Esophagus muscularis mucosa (tissue), 4 donors: Measurements from ENCODE around the gene GADD45GIP1. TPM values are rescaled to one million over a fixed set of nuclear protein-coding genes. Genes with fewer than 3 reads are reported as not detected.

ENCODE experiments used
- DNase-seq: peaks from one replicate; pipeline ENCODE4 v3.0.0-alpha.2; 2017; ENCODE audit errors: extremely low spot score
- H3K27ac ChIP-seq, 4 donors: fragments of 200-600 bp; sonication (generic); replicated peaks in 1 of 4; 1 replicate in 3 of 4; 2 replicates in 1 of 4; pipeline ENCODE4 v1.5.1; 2016 to 2019; ENCODE audit warnings: mild to moderate bottlenecking in 1 of 4
- H3K27me3 ChIP-seq, 4 donors: fragments of 200-600 bp; sonication (generic); one replicate each; pipeline versions ENCODE4 v1.5.1 to v1.6.0; 2016 to 2019
- H3K36me3 ChIP-seq, 4 donors: fragments of 200-600 bp; sonication (generic); one replicate each; pipeline ENCODE4 v1.5.1; 2016 to 2019
- H3K4me1 ChIP-seq, 4 donors: fragments of 200-600 bp; sonication (generic); one replicate each; pipeline ENCODE4 v1.5.1; 2016 to 2019
- H3K4me3 ChIP-seq, 4 donors: fragments of 200-600 bp; sonication (generic); 1 replicate in 2 of 4; 2 replicates in 2 of 4; pipeline ENCODE4 v1.5.1; 2016 to 2019; ENCODE audit warnings: mild to moderate bottlenecking in 4 of 4, moderate library complexity in 1 of 4
- H3K9me3 ChIP-seq, 4 donors: fragments of 200-600 bp; sonication (generic); 1 replicate in 3 of 4; 2 replicates in 1 of 4; pipeline ENCODE4 v1.5.1; 2016 to 2019
- CTCF ChIP-seq, 3 experiments: fragments of 200-600 bp in 2 of 3; fragments of 450-650 bp in 1 of 3; sonication (generic) in 2 of 3; IDR thresholded peaks; one replicate each; pipeline ENCODE4 v1.5.1; 2017 to 2019; ENCODE audit warnings: antibody characterized with exemption in 3 of 3, mild to moderate bottlenecking in 2 of 3, moderate library complexity in 1 of 3
- EP300 ChIP-seq: sonication (generic); formaldehyde crosslinking; IDR thresholded peaks from one replicate; pipeline ENCODE4 v1.6.1; 2017; ENCODE audit warnings: antibody characterized with exemption
- POLR2A ChIP-seq: fragments of 450-650 bp; IDR thresholded peaks from one replicate; pipeline ENCODE4 v1.6.1; 2017; ENCODE audit warnings: antibody characterized with exemption, moderate library complexity, mild to moderate bottlenecking, low read depth
- POLR2AphosphoS5 ChIP-seq, 2 donors: sonication (generic); formaldehyde crosslinking; IDR thresholded peaks; one replicate each; pipeline ENCODE4 v1.6.1; 2017; ENCODE audit warnings: antibody characterized with exemption in 2 of 2
- WGBS: methylation state at CpG from one replicate; pipeline ENCODE4 v1.1.5; 2018; 5-methylcytosine and 5-hydroxymethylcytosine counted together
- intact Hi-C: fragments of 100-400 bp; cut with DNase I; formaldehyde crosslinking; loops from one replicate; pipeline ENCODE4 v1.15.1; 2023
- small RNA-seq, 3 donors: library from RNA; depleted of rRNA; stranded (forward); fragments of <200 nt; gene quantifications; one replicate each; pipeline ENCODE3, GENCODE V24; 2016
- total RNA-seq, 4 donors: library from RNA; depleted of rRNA; stranded (reverse); fragments of >200 nt; gene quantifications; one replicate each; pipeline versions ENCODE4 v1.1.0 to v1.2.1, GENCODE V29; 2016

Gene GADD45GIP1
- total RNA-seq, 4 donors from 2014 or later, result 33.0 to 60.1 (median 49.3) TPM

- Histone ChIP-seq H3K9me3 (no peaks in the 10 kb centered on the region), H3K27me3 (no peaks in the 10 kb centered on the region), H3K4me1 (peaks cover 21 to 29% (median 25%) of the 10 kb centered on the region in 4 donors), H3K27ac (peak overlapping the region; percentile 81 to 87 (median 83)), H3K4me3 (peak overlapping the region; percentile 28 to 43 (median 35)), H3K36me3 (no peaks in the 10 kb centered on the region)
- intact Hi-C loops, result no loop called here
- WGBS, result 11% methylated on average over 19 of the region's 22 CpGs
- DNase-seq, result peak; percentile 92
- TF ChIP-seq CTCF (IDR thresholded peaks at IDR 0.05), result no peak
- no peak for TF ChIP-seq EP300
- peak; percentile 69 to 87 for TF ChIP-seq POLR2AphosphoS5 (IDR thresholded peaks at IDR 0.05)
Measured at GRCh38 chr19:12913011-12913561, 43.9 kb downstream of the GADD45GIP1 start.

- Histone ChIP-seq H3K36me3 (no peaks in the 10 kb centered on the region), H3K4me1 (peaks cover 21 to 29% (median 25%) of the 10 kb centered on the region in 4 donors), H3K9me3 (no peaks in the 10 kb centered on the region), H3K27ac (peak overlapping the region; percentile 81 to 87 (median 83)), H3K4me3 (peak overlapping the region; percentile 28 to 43 (median 35)), H3K27me3 (no peaks in the 10 kb centered on the region)
- WGBS, result 22% methylated on average over 4 of the region's 4 CpGs
- no peak for DNase-seq
- intact Hi-C loops, result no loop called here
- TF ChIP-seq CTCF (IDR thresholded peaks at IDR 0.05), result no peak
- TF ChIP-seq POLR2A, result no peak
- TF ChIP-seq POLR2AphosphoS5 (IDR thresholded peaks at IDR 0.05), result no peak
- TF ChIP-seq EP300, result no peak
Measured at GRCh38 chr19:12912571-12912970, 44.5 kb downstream of the GADD45GIP1 start.

GRCh38 chr19:12907166-12907565 lies 49.9 kb downstream of the GADD45GIP1 start:
- Histone ChIP-seq H3K27me3 (no peaks in the 10 kb centered on the region), H3K4me3 (no peak overlapping the region), H3K36me3 (peaks cover 0 to 8% (median 0%) of the 10 kb centered on the region in 4 donors), H3K4me1 (peaks cover under 1 to 5% (median 3%) of the 10 kb centered on the region in 4 donors), H3K27ac (no peak overlapping the region), H3K9me3 (no peaks in the 10 kb centered on the region)
- TF ChIP-seq POLR2AphosphoS5 (IDR thresholded peaks at IDR 0.05) (no peak), EP300 (no peak), CTCF (IDR thresholded peaks at IDR 0.05) (no peak), POLR2A (no peak)
- no peak for DNase-seq
- WGBS, result 79% methylated on average over 9 of the region's 9 CpGs
- intact Hi-C loops, result no loop called here

Small RNAs within 50 kb of the gene (small RNA-seq; reads per million reads assigned to genes)
- gene MIR5695 (0 to 0.74 (median 0.17) reads per million in 3 donors), gene MIR6515 (0 to 0.58 (median 0.51) reads per million in 3 donors)

Other genes with a start within 250 kb of the GADD45GIP1 start
- gene TNPO2, start 233.3 kb downstream of the GADD45GIP1 start, total RNA-seq, result 10 to 100 TPM; 42.8 to 71.9 (median 62.8) TPM
- gene TRIR, start 222.5 kb downstream of the GADD45GIP1 start, total RNA-seq, result 100 to 1,000 TPM; 382 to 470 (median 431) TPM
- 10 to 100 TPM; 46.9 to 63.5 (median 51.3) TPM for gene GET3, start 219.7 kb downstream of the GADD45GIP1 start, total RNA-seq
- gene BEST2, start 205.4 kb downstream of the GADD45GIP1 start, total RNA-seq, result not detected
- 10 to 100 TPM in 3 of 4 donors, 1 to 10 TPM in 1; 7.1 to 17.0 (median 12.6) TPM for gene HOOK2, start 181.7 kb downstream of the GADD45GIP1 start, total RNA-seq
- 1,000 to 10,000 TPM in 1 of 4 donors, 100 to 1,000 TPM in 2, 10 to 100 TPM in 1; 82.2 to 1,609 (median 182) TPM for gene JUNB, start 165.7 kb downstream of the GADD45GIP1 start, total RNA-seq
- gene PRDX2, start 155.4 kb downstream of the GADD45GIP1 start, total RNA-seq, result 100 to 1,000 TPM; 236 to 275 (median 250) TPM
- under 1 TPM in 1 of 4 donors, not detected in 3; 0.65 TPM for gene THSD8, start 155.2 kb downstream of the GADD45GIP1 start, total RNA-seq
- 1 to 10 TPM; 2.7 to 6.6 (median 4.2) TPM for gene RNASEH2A, start 150.6 kb downstream of the GADD45GIP1 start, total RNA-seq
- under 1 TPM in 2 of 4 donors, not detected in 2; 0.52 to 0.83 TPM for gene RTBDN, start 122.6 kb downstream of the GADD45GIP1 start, total RNA-seq
- under 1 TPM; 0.50 to 0.91 (median 0.76) TPM for gene MAST1, start 118.7 kb downstream of the GADD45GIP1 start, total RNA-seq
- gene DNASE2, start 75.8 kb downstream of the GADD45GIP1 start, total RNA-seq, result 10 to 100 TPM; 26.6 to 37.4 (median 31.2) TPM
- gene KLF1, start 70.0 kb downstream of the GADD45GIP1 start, total RNA-seq, result not detected
- 10 to 100 TPM; 36.1 to 63.6 (median 52.9) TPM for gene GCDH, start 66.1 kb downstream of the GADD45GIP1 start, total RNA-seq
- under 1 TPM in 1 of 4 donors, not detected in 3; 0.97 TPM for gene SYCE2, start 37.9 kb downstream of the GADD45GIP1 start, total RNA-seq
- gene FARSA, start 23.5 kb downstream of the GADD45GIP1 start, total RNA-seq, result 10 to 100 TPM; 21.6 to 49.2 (median 35.8) TPM
- gene CALR, start 18.6 kb downstream of the GADD45GIP1 start, total RNA-seq, result 100 to 1,000 TPM; 200 to 300 (median 270) TPM
- 100 to 1,000 TPM; 138 to 218 (median 181) TPM for gene RAD23A, start 11.4 kb downstream of the GADD45GIP1 start, total RNA-seq
- gene DAND5, start 12.4 kb upstream of the GADD45GIP1 start, total RNA-seq, result under 1 TPM in 3 of 4 donors, not detected in 1; 0.19 to 0.83 (median 0.29) TPM
- 100 to 1,000 TPM in 1 of 4 donors, 10 to 100 TPM in 3; 56.0 to 154 (median 79.4) TPM for gene NFIX, start 38.3 kb upstream of the GADD45GIP1 start, total RNA-seq
- gene LYL1, start 145.6 kb upstream of the GADD45GIP1 start, total RNA-seq, result 10 to 100 TPM; 11.9 to 20.2 (median 17.0) TPM
- 10 to 100 TPM; 21.4 to 27.6 (median 26.9) TPM for gene TRMT1, start 159.5 kb upstream of the GADD45GIP1 start, total RNA-seq
- gene NACC1, start 161.0 kb upstream of the GADD45GIP1 start, total RNA-seq, result 10 to 100 TPM; 24.5 to 61.6 (median 29.6) TPM
- gene STX10, start 193.2 kb upstream of the GADD45GIP1 start, total RNA-seq, result 10 to 100 TPM; 50.2 to 62.6 (median 56.6) TPM
- gene IER2, start 193.2 kb upstream of the GADD45GIP1 start, total RNA-seq, result 100 to 1,000 TPM in 1 of 4 donors, 10 to 100 TPM in 3; 29.1 to 144 (median 62.3) TPM